GM18907 (cell line): ENCODE measurements around the gene CCDC188.
A peak's percentile ranks its signal among the peaks of the same experiment; 100 is the strongest.

Source experiments
- ATAC-seq: cut with Tn5 transposase; IDR thresholded peaks from one replicate; pipeline ENCODE4 v1.9.1; 2021; ENCODE audit warnings: mild to moderate bottlenecking, moderate library complexity; ENCODE audit not compliant: unreplicated experiment

CCDC188 gene

DNA sequence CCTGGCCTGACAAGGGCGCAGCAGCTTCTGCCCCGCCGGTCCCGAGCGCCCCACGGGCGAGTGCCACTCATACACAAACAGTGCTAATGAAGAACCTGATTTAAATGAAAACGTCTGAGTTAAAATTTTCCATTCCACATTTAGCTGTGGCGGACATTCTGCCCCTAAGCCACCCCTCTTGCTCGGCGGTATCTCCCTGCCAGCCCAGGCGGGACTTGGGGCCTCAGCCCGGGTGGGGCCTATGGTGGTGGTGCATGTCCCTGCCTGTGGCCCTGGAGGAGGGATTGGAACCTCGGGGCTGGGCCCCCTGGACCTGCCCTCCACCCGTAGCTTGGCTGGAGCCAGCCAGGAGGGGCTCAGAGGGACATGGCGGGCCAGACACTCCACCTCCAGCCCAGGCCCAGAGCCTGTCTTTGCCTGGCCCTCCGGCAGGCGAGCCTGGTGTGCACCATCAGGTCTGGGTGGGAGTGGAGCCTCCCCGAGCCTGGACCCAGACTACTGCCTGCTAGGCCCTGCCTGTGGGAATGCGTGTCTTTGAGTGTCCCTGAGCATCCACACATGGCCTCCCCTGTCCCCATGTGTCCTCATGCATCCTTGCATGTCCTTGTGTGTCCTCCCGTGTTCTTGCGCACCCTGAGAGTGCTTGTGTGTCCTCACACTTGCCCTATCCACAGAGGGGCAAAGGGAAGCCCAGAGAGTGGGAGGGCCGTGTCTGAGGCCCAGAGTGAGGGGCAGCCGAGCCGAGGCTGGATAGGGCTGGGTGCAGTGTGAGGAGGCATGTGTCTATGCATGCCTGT lies 14.9 kb downstream of the CCDC188 start:
- no peak for ATAC-seq

DNA sequence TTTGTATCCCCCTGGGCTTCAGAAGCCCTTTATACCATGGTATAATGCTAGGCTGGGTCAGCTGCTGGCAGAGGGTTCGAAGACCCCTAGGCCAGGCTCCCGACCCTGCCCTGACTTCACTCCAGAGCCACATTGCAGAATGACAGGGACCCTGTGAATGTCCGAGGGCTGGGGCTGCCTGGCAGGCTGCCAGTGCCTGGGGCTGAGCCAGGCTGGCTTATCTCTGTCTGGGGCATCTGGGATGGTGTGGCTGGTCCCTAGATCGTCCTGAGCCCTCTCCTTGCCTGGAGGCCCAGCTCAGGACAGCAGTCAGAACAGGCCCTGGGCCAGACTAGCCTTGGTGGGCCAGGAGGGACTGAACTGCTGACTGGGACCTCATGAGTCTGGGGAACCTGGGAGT lies 15.6 kb downstream of the CCDC188 start:
- no peak for ATAC-seq

DNA sequence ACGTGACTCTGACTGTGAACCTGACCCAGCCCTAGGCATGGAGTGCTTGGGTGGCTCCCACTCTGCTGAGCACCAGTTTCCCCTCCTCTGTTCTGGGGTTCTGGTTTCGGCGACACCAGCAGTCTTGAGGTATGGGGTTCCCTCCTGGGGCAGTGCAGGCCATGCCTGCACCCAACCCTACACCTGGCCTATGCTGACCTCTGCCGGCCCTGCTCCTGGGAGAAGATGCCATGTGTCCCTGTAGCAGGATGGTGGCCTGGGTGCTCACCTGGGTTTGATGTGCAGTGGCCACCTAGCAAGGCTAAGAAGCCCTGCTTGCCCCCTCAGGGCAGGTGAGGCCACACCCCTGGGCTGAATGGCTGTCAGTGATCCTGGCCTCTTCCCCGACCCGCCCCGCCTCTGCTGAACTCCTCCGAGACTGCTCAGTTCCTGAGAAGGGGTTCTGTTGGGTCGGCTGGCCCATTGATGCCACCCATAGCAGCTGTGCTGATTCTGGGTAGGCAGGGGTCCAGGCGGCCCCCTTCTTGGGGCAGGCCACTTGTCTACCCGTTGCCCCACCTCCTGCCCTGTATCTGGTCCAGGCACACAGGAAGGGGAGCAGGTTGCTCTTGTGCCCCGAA lies 16.8 kb downstream of the CCDC188 start:
- no peak for ATAC-seq

DNA sequence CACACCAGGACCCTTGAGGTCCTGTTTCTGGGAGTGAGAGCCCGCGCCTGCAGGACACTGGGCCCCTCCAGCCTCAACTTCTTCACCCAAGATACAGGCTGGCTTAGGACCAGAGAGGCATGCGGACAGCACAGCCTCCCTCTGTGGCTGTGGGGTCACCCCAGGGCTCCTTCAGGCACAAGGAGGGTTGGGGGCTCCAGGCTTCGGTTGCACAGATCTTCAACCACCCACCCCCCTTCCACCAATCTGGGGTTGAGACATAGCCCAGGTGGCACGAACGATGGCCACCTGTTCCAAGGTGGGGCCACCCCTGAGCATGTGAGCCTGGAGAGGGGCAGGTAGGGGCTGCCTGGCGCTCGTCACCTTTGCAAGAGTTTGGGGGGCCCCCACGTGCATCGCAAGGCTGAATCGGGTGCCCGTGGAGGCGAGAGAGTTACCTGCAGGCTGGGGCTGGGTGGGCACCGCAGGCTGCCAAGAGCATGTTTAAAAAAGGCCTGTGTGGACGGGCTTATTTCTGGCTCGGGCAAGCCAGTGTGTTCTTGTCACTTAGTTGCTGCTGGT lies 18.1 kb downstream of the CCDC188 start:
- ATAC-seq, result no peak

DNA sequence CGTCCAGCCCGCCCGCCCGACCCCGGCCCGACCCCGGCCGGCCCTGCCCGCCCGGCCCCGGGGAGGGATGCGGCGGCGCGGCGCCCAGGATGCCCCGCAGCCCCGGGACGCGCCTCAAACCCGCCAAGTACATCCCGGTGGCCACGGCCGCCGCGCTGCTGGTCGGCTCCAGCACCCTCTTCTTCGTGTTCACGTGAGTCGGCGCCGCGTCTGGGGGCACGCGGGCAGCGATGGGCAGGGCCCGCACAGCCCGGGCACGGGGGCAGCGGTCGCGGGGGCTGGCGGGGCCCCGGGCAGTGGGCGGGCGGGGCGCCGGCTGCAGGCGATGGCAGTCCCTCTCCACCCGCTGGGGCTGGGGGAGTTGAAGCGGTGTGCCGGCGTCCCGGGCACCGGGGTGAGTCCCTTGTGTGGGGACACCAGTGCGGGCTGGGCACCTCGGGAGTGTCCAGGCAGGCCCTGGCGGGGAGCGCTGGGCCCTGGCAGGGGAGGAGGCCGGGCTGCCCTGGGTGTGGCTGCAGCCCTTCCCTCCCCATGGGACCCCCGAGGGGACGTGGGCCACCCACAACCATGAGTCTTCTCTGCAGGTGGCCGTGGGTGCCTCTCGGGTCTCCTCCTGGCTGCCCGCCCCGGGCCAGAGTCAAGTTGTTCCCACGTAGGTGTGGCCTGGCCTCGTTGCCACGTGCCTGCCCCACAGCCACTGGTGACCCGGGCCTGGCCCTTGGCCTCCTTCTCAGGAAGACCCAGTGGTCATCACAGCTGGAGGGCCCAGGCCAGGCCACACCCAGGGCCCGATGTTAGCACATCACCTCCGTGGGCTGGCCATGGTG lies 18.8 kb downstream of the CCDC188 start:
- peak; percentile 4 for ATAC-seq

DNA sequence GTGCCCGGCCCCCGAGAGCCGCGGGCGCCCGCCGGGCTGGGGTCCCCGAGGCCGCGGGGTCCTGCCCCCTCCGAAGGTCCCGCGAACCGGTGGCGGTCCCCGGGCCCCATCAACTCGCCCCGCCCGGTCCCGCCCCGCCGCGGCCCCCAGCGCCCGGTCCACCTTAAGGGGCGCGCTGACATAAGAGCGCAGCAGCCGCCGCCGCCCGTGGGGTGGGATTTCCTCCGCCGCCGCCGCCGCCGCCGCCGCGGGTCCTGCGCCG lies 19.3 kb downstream of the CCDC188 start, which contains the start of gene ZDHHC8:
Gene ZDHHC8, plus strand, starts transcription at position 208 of the 262 bp plus-strand sequence. CDS start 144 bp downstream, outside the sequence.
- ATAC-seq, result peak; percentile 39

DNA sequence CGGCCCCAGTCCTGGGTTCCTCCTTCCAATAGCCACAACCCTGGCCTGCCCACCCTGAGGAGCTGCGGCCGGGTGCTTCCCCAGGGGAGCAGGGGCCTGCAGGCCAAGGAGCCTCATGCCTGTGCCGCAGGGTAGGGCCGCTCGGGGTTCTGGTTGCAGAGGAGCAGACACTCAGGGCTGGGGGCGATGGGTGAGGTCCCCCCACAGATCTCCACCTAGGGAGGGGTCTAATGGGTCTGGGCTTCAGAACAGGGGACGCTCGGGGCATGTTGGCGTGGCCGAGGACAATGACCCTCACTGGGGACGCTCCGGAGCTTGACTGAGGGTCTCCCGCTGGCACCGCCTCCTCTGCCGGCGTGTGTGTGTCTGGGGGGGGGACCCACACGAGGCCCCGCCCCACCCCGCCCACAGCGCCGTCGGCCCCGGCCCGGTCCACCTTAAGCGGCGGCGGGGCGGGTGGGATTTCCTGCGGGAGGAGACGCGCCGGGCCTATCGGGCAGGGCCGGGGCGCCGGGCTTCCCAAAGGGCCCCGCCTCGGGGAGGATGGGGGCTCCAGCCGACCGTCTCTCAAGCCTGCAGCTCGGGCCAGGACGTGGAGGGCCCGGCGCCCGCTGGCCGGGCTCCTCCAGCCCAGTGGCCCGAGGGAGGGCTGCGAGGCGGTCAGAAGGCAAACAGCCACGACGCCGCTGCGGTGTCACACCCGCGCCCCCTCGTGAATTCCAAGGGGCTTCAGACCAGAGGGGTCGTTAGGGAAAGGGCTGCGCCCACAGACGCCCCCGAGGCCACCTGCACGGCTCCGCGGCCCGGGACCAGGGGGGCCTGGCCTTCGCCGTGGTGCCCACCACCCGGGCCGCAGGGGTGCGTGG lies 19.9 kb downstream of the CCDC188 start:
- ATAC-seq, result peak; percentile 40

DNA sequence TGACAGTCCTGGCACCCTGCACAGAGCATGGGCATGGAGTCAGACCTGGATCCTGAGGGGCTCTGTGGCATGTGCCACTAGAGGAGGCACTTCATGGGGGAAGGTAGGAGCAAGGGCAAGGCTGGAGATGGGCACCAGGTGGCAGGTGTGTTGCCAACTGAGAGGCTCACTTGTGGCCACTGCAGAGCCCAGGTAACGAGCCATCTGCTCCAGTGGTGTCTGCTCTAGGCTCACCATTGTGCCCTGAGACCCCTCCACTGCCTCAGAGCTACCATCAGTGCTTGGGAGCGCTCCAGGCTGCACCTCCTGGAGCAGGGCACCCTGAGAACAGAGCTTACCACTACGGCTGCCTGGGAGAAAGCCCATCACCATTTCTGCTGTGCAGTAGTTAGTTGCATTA lies 20.5 kb downstream of the CCDC188 start:
- ATAC-seq, result no peak

DNA sequence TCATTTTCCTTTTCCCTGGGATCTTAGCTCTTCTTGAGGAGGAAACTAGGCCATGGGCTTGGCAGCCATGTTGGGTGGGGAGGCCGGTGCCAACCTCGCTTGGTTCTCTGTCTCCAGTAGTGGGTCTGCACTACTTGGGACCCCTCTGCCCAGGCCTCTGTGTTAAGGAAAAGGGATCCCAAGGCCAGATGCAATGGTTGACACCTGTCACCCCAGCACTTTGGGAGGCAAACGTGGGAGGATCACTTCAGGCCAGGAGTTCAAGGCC lies 21.2 kb downstream of the CCDC188 start:
- ATAC-seq, result no peak

DNA sequence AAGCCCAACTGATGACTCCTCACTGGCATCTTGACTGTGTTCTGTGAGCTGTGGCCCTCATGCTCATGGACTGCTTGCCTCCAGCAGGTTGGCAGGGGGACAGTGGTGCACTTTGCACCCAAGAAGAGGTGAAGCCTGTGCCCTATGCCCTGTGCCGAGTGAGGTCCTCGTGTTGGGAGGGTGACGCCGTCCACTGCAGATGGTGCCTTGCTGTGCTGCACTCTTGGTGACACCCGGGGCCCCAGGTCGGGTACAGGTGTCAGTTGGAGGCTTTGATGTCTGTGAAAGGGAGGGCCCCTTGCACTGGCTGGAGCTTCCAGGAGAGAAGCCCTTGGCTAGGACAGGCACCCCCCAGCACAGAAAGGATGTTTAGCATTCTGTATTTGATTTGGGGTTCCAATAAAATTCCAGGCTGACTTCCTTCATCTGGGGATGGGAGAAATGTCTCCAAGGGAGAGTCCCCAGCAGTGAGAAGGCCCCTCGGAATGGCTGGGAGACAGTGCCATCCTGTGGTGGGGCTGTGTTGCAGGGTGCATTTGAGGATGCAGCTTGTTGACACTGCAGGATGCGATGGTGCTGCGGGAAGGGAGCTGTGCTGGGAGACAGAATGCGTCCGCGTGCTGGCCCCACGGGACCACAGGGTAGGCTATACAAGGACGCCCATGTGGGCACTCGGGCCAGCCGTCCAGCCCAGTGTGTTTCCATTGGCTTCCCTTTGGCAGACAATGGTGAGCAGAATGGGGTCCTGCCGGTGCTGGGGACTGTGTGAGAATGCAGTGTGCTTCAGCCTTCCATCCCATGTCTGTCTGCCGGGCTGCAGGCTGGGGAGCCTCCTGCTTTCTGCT lies 21.7 kb downstream of the CCDC188 start:
- ATAC-seq, result no peak

DNA sequence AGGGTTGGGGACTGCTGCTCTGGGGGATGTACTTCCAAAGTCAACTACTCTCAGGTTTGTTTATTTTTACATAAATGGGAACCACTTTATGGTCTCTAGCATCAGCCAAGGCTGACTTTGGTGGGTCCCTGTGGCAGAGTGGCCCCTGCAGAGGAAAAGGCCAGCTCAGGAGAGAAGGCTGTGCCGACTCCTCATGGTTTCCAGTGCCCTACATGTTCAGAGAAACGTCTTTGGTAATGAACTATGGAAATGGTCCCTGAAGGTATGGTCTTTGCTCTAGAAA lies 22.3 kb downstream of the CCDC188 start:
- no peak for ATAC-seq

DNA sequence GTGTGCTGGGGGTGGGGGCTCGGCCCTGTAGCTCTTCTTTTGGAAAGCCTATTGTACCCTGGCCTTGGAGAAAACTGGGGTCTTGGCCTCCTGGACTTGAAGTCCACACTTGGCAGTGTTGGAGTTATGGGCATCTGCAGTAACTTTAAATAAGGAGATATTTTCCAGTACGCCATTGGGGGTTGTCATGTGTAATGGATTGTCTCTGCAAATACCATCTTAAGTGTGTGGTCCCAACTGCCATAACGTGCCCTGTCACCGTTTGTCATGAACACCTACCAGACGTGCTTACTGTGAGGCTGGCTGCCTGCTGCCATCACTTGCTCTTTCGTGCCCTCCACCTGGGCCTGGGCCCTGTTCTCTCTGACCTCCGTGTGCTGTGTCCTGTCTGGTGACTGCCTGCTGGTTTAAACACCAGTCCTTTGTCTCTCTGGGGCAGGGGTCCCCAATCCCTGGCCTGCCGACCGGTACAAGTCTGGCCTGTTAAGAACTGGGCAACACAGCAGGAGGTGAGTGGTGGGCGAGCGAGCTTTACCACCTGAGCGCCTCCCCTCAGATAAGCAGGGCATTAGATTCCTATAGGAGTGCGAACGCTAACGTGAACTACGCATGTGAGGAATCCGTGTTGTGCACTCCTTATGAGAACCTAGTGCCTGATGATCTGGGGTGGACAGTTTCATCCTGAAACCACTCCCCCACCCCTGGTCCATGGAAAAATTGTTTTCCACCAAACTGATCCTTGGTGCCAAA lies 22.8 kb downstream of the CCDC188 start:
- no peak for ATAC-seq

DNA sequence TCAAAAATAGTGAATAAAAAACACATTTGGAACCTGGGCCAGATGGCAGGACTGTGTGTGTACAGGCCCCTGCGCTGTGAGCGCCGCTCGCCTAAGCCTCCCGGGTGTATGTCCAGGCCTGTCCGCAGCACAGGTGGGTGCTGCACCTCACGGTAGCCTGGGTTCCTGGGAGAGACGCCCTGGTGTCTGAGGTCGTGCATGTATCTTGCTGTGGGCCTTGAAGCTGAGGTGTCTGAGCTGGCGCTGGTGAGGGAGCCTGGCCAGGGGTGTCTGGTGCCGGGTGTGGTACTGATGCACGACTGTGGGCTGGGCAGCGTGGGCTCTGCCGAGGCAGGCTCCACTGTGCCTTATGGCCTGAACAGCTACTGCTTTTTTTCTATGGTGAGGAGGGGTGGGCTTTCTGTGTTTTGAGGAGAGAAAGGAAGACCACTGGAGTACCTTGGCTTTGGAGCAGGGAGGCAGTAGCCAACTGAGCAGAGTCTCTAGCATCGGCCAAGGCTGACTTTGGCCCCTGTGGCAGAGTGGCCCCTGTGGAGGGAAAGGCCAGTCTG lies 23.5 kb downstream of the CCDC188 start:
- no peak for ATAC-seq

DNA sequence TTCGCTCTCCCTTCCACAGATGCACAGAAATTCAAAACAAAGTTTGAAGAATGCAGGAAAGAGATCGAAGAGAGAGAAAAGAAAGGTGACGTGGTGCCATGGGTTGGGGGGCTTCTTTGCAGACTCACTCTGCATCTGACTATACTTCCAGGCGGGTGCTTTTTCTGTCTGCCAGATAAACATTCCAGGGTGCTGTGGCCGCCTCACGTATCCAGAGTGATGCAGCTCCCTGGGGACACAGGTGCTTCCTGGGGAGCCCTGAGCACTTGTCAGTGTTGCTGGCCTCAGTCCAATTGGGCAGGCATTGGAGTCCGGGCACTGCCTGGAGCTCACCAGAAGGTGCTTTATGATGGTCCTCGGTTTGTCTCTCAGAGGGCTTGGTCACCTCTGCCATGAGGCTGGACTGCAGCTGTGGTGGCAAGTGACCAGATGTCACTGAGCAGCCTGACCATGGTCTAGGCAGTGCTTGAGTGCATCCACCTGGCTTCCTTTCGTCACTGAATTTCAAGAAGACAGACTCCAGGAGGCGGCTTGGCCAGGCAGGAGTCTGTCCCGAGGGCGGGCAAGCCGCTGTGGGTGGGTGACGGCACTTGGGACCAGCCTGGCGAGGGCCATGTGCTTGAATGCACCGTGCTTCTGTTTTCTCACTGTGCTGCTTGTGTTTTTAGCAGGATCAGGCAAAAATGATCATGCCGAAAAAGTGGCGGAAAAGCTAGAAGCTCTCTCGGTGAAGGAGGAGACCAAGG lies 24.4 kb downstream of the CCDC188 start:
- ATAC-seq, result no peak

DNA sequence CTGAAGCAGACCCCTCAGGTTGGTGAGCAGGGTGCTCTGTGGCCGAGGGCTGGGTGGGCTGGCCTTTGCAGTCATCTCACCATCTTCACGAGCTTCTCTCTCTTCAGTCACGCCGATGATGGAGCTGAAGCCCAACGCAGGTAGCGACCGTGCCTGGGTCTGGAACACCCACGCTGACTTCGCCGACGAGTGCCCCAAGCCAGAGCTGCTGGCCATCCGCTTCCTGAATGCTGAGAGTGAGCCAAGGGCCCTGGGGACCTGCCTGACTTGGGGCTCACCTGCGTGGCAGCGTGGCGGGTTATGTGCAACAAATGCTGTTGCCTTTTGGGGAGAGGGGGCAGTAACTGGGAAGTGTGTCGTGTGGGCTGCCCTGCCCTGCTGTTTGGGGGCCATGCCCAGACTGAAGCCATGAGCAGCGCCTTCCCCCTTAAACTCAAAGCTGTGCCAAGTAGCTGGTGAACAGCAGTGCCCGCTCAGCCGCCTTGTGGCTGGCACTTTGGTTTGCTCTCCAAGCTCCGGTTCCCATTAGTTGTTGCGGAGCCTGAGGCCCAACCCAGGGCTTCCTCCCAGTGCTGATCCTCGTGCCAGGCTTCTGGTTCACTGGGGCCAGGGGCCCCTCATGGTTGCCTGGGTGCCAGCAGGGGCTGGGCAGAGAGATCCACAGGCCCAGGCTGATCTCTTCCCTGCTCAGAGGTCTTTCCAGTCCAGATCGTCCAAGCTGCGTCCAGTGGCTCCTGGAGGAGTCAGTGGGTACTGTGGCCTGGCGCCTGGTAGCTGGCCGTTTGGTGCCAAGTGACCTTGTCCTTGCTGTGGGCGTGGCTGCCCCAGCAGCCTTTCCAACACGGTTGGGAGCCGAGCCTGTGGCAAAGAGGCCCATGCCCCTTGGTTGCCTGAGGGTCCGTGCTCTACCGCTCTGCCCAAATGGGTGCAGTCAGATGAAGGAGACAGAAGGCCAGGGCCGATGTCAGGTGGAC lies 25.4 kb downstream of the CCDC188 start:
- no peak for ATAC-seq

DNA sequence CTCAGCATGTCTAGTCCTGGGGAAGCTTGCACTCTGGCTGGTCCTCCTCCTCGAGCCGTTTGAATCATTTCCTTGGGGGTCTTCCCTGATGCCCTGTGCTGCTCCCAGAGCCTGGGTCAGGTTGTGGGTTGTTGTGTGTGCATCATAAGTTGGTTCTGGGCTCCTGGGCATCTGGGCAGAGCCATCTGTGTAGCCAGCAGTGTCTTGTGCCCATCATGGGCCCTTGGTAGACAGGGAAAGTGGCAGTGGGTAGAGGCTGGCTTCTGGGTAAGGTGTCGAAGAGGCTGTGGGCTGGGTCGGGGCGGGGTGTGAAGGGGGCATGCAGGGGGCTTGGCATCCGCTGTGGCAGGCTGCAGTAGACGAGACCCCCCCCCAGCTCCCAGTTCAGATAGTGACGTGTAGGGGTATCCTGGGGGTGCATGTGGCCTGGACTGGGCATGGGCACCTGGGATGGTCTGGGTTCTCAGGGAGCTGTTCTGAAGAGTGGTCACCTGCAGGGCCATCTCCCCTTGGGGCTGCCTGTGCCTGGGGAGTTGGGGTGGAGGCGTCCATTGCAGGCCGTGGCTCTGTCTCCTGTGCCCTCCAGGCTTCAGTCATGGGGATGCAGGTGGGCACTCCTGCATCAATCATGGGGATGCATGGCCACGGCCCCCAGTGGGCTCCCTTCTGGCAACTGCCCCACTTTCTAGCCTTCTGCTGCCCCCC lies 26.6 kb downstream of the CCDC188 start:
- ATAC-seq, result no peak
